Mucosa of descending colon (tissue), 3 donors: ENCODE data around the gene BZW1. TPM values are rescaled to one million over a fixed set of nuclear protein-coding genes. Genes with fewer than 3 reads are reported as not detected.

Experiments used
- ATAC-seq: fragments of 200-7000 bp; cut with Tn5 transposase; one replicate; pipeline ENCODE4 v1.9.1; 2020; ENCODE audit warnings: mild to moderate bottlenecking, moderate library complexity
- DNase-seq, 3 donors: peaks; one replicate each; pipeline ENCODE4 v3.0.0-alpha.2; 2020
- H3K36me3 ChIP-seq: fragments of 200-600 bp; one replicate; pipeline ENCODE4 v1.8.0; 2021; ENCODE audit warnings: low read depth, mild to moderate bottlenecking
- H3K4me1 ChIP-seq: fragments of 200-600 bp; one replicate; pipeline ENCODE4 v1.8.0; 2021; ENCODE audit warnings: low read depth, mild to moderate bottlenecking
- H3K4me3 ChIP-seq: fragments of 200-600 bp; one replicate; pipeline ENCODE4 v1.8.0; 2021; ENCODE audit warnings: mild to moderate bottlenecking
- H3K9me3 ChIP-seq: fragments of 200-600 bp; one replicate; pipeline ENCODE4 v1.8.0; 2021; ENCODE audit warnings: mild to moderate bottlenecking
- intact Hi-C, 2 donors: fragments of 100-400 bp; cut with DNase I in 1 of 2; cut with micrococcal nuclease in 1 of 2; formaldehyde crosslinking; loops; one replicate each; pipeline versions ENCODE4 v1.11.0 to v1.11.1; 2022; cut with DNase I, micrococcal nuclease
- total RNA-seq, 3 donors: library from RNA; stranded (reverse); fragmentation: NEBNext Ultra II Directional in 2 of 3; extraction: Animal tissue kit (Norgen Biotek cat#: 25700) in 2 of 3; gene quantifications; one replicate each; pipeline versions ENCODE4 v1.2.1 to v1.2.4, GENCODE V29; 2021 to 2023
- TF ChIP-seq, protein P1 (sequence below): fragments of 200-600 bp; IDR thresholded peaks from one replicate; pipeline ENCODE4 v1.8.0; 2022; ENCODE audit warnings: antibody characterized with exemption, mild to moderate bottlenecking
- donor health status: DM: no; HTN: no; CAD: no; lungs with moderate emphysema.
- donor health status: DM: no; HTN: no; CAD: no.
- donor health status: DM: no; HTN: yes; CAD: no.

Gene BZW1
- total RNA-seq, 3 donors from 2014 or later: 137 to 235 (median 174) TPM

- Histone ChIP-seq H3K4me3 (no peak overlapping the region), H3K4me1 (no peaks in the 10 kb centered on the region), H3K9me3 (peaks cover 9% of the 10 kb centered on the region), H3K36me3 (no peaks in the 10 kb centered on the region)
- no peak for DNase-seq
- intact Hi-C loops: no loop called here
- no peak for ATAC-seq
- TF ChIP-seq, protein P1, sequence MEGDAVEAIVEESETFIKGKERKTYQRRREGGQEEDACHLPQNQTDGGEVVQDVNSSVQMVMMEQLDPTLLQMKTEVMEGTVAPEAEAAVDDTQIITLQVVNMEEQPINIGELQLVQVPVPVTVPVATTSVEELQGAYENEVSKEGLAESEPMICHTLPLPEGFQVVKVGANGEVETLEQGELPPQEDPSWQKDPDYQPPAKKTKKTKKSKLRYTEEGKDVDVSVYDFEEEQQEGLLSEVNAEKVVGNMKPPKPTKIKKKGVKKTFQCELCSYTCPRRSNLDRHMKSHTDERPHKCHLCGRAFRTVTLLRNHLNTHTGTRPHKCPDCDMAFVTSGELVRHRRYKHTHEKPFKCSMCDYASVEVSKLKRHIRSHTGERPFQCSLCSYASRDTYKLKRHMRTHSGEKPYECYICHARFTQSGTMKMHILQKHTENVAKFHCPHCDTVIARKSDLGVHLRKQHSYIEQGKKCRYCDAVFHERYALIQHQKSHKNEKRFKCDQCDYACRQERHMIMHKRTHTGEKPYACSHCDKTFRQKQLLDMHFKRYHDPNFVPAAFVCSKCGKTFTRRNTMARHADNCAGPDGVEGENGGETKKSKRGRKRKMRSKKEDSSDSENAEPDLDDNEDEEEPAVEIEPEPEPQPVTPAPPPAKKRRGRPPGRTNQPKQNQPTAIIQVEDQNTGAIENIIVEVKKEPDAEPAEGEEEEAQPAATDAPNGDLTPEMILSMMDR: no peak
Measured at GRCh38 chr2:200839513-200839912, 27.8 kb downstream of the BZW1 start.

DNA sequence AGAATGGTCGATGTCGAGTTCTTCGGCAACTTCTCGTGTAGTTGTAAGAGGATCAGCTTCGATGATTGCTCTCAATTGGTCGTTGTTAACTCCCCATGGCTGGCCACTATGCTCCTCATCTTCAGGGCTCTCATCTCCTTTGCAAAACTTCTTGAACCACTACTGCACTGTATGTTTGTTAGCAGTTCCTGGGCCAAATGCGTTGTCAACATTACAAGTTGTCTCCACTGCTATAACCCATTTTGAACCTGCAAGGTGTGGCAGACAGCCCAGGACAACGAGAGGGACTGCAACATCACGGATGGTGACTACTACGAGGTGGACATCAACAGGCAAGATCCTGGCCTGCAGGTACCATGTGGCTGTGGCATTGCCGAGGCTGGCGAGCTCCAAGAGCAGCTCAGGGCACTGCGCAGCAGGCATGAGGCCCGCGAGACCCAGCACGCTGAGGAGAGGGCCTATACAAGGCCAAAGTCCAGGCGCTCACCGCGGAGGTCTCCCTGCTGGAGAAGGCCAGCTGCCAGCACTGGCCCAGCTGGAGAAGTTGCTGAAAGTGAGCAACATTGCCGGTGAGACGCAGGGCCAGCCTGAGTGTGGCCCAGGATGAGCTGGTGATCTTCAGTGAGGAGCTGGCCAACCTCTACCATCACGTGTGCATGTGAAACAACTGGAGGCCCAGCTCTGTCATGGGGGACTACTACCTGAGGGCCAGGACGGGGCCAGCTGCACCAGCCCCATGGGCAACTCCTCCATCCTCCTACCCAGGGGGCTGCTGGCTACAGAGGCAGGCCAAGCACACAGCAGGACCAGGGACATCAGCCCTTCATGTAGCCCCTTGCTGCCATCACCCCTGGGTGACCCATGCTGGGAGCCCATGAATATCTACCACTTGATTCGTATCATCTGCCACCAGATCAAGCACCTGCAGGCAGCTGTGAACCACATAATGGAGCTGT lies 32.6 kb downstream of the BZW1 start:
- Histone ChIP-seq H3K4me3 (no peak overlapping the region), H3K36me3 (no peaks in the 10 kb centered on the region), H3K9me3 (no peaks in the 10 kb centered on the region), H3K4me1 (peaks cover 9% of the 10 kb centered on the region)
- intact Hi-C loops: no loop called here
- TF ChIP-seq, protein P1: no peak
- no peak for DNase-seq
- ATAC-seq: no peak

DNA sequence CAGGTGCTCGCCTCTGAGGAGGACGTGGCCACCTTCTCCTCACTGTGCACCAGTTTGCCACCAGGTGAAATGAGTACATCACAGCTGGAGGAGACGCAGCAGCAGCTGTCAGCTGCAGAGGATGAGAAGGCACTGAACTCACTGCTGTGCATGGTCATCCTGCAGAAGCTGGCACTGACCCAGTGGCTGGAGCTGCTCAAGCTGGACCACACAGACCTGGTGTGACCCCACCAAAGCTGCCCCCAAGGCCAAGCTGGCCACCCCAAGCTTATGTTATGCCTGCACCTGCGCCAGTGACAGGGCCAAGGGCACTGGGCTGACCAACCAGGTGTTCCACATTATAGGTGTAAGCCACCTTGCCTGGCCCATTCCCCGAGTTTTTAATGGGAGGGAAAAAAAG lies 33.5 kb downstream of the BZW1 start:
- ATAC-seq: no peak
- H3K4me3 ChIP-seq: no peak overlapping the region
- H3K4me1 ChIP-seq: peaks cover 9% of the 10 kb centered on the region
- no peaks in the 10 kb centered on the region for H3K9me3 ChIP-seq
- TF ChIP-seq, protein P1: no peak
- H3K36me3 ChIP-seq: no peaks in the 10 kb centered on the region
- intact Hi-C loops: no loop called here
- no peak for DNase-seq

- DNase-seq (no peak), ATAC-seq (no peak)
- Histone ChIP-seq H3K4me3 (no peak overlapping the region), H3K9me3 (no peaks in the 10 kb centered on the region), H3K36me3 (no peaks in the 10 kb centered on the region), H3K4me1 (peaks cover 9% of the 10 kb centered on the region)
- intact Hi-C loops: no loop called here
- TF ChIP-seq, protein P1: no peak
Measured at GRCh38 chr2:200845669-200846325, 34.1 kb downstream of the BZW1 start.

- Histone ChIP-seq H3K9me3 (no peaks in the 10 kb centered on the region), H3K4me3 (no peak overlapping the region), H3K36me3 (no peaks in the 10 kb centered on the region), H3K4me1 (peaks cover 9% of the 10 kb centered on the region)
- intact Hi-C loops: no loop called here
- DNase-seq (no peak), ATAC-seq (peak; percentile 58)
- TF ChIP-seq, protein P1: no peak
Measured at GRCh38 chr2:200847269-200847668, 35.6 kb downstream of the BZW1 start.
